ENCODE data around the gene MYO9B. TPM values are rescaled to one million over a fixed set of nuclear protein-coding genes. Genes with fewer than 3 reads are reported as not detected.

MYO9B gene
- total RNA-seq, 6 experiments from 2014 or later = 25.4 to 38.7 (median 36.0) TPM

DNA sequence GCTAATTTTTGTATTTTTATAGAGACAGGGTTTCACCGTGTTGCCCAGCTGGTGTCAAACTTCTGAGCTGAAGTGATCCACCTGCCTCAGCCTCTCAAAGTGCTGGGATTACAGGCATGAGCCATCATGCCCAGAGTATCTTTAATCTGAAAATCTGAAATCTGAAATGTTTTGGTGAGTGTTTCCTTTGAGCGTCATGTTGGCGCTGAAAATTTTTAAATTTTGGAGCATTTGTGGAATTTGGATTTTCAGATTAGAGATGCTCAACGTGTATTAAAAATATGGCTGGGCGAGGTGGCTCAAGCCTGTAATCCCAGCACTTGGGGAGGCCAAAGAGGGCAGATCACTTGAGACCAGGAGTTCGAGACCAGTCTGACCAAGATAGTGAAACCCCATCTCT, 43.8 kb upstream of the MYO9B start:
- WGBS (ENCODE audit: insufficient coverage, low coverage, low lambda C conversion rate, missing lambda C conversion rate) = 60% methylated on average over 6 of the region's 6 CpGs
- DNase-seq (no peak), ATAC-seq (no peak)
- Histone ChIP-seq H3K9me3 (no peaks in the 10 kb centered on the region), H3K36me3 (no peaks in the 10 kb centered on the region), H3K27ac (no peak overlapping the region), H3K4me1 (no peaks in the 10 kb centered on the region), H3K27me3 (no peaks in the 10 kb centered on the region), H3K4me3 (no peak overlapping the region)
- intact Hi-C loops (cut with DNase I) = no loop called here
- TF ChIP-seq POLR2A (IDR thresholded peaks at IDR 0.05) = no peak
- TF ChIP-seq CTCF (IDR thresholded peaks at IDR 0.05) = no peak

DNA sequence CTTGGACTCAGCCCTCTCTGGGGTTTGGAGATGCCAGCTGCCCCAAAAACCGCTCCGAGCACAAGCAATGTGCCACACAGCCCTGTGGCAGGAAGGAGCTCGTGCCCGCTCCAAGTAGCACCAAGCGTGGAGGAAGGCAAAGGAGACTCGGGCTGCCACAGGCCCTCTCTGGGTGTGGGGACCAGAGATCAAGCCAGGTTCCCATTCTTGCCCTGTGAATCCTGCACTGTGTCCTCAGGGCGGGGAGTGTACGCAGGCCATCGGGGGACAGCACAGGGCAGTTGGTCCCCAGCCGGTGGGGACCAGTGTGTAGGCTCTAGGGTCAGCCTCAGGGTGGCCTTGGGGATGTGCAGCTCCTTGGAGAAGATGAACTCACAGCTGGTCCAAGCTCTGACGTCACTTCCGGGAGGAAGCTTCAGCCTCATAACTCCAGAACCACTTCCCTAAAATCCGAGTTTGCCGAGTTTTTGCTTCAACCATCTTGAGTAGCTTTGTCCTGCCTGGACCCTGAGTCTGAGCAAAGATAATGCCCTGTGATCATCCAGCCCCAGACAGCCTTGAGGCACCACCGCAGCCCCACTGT, 39.6 kb upstream of the MYO9B start:
- WGBS (ENCODE audit: insufficient coverage, low coverage, low lambda C conversion rate, missing lambda C conversion rate) = 0% methylated on average over 1 of the region's 15 CpGs
- Histone ChIP-seq H3K4me1 (no peaks in the 10 kb centered on the region), H3K9me3 (no peaks in the 10 kb centered on the region), H3K4me3 (no peak overlapping the region), H3K36me3 (no peaks in the 10 kb centered on the region), H3K27ac (no peak overlapping the region), H3K27me3 (no peaks in the 10 kb centered on the region)
- peak in 1 of 3 donors; percentile 35 for DNase-seq
- peak in 3 of 4 donors; percentile 24 to 45 (median 28) for ATAC-seq
- intact Hi-C loops (cut with DNase I) = no loop called here
- no peak for TF ChIP-seq CTCF (IDR thresholded peaks at IDR 0.05)
- no peak for TF ChIP-seq POLR2A (IDR thresholded peaks at IDR 0.05)

DNA sequence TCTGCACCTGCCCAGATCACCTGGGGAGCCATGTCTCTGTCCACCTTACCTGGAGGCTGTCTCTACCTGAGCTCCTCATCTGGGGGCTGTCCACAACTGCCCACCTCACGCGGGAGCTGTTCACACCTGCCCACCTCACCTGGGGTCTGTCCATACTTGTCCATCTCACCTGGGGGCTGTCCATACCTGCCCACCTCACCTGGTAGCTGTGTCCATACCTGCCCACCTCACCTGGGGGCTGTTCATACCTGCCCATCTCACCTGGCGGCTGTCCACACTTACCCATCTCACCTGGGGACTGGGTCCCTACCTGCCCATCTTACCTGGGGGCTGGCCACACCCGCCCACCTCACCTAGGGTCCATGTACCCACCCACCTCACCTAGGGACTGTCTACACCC, 38.9 kb upstream of the MYO9B start:
- Histone ChIP-seq H3K9me3 (no peaks in the 10 kb centered on the region), H3K36me3 (no peaks in the 10 kb centered on the region), H3K4me3 (no peak overlapping the region), H3K27me3 (no peaks in the 10 kb centered on the region), H3K4me1 (no peaks in the 10 kb centered on the region), H3K27ac (no peak overlapping the region)
- no CpG with 5 or more reads among the region's 4 CpGs for WGBS (ENCODE audit: insufficient coverage, low coverage, low lambda C conversion rate, missing lambda C conversion rate)
- intact Hi-C loops (cut with DNase I) = no loop called here
- DNase-seq (no peak), ATAC-seq (peak in 1 of 4 donors; percentile 22)
- TF ChIP-seq CTCF (IDR thresholded peaks at IDR 0.05) (no peak), POLR2A (IDR thresholded peaks at IDR 0.05) (no peak)

GRCh38 chr19:17037184-17037583, 38.4 kb upstream of the MYO9B start:
- WGBS (ENCODE audit: insufficient coverage, low coverage, low lambda C conversion rate, missing lambda C conversion rate) = 72% methylated on average over 4 of the region's 6 CpGs
- no peak overlapping the region for H3K4me3 ChIP-seq
- DNase-seq = no peak
- TF ChIP-seq CTCF (IDR thresholded peaks at IDR 0.05) (no peak), POLR2A (IDR thresholded peaks at IDR 0.05) (no peak)
- no peaks in the 10 kb centered on the region for H3K9me3 ChIP-seq
- H3K27ac ChIP-seq = no peak overlapping the region
- no peaks in the 10 kb centered on the region for H3K36me3 ChIP-seq
- intact Hi-C loops (cut with DNase I) = no loop called here
- no peaks in the 10 kb centered on the region for H3K4me1 ChIP-seq
- H3K27me3 ChIP-seq = no peaks in the 10 kb centered on the region
- peak in 1 of 4 donors; percentile 7 for ATAC-seq

Data from right lobe of liver (tissue), 6 donors.